Measurements from ENCODE around the gene GPATCH1. TPM values are rescaled to one million over a fixed set of nuclear protein-coding genes. Genes with fewer than 3 reads are reported as not detected.

GPATCH1 gene
- total and polyA plus RNA-seq, 2 of the 8 experiments (the other 6 are each of a cell fraction or from before 2014, with no cell fraction given) = 4.3 to 8.2 TPM

DNA sequence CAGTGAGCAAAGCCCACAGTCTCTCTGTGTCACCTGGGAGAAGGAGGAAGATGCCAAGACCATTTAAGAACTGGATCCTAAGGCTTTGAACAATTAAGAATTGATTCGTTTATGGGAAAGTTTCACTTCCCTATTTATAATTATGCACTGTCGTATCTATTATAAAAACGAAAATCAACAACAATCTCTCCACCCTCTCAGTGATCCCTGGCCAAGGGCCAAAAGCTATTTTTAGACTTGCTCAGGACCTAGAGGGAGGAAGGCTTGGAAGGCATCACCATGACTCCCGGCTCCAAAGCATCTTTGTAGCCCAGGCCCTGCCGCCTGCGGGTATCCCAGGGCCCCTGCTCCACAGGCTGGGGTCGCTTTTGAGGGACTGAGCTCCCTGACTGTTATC is 17.6 kb upstream of the GPATCH1 start (continued):
- TF ChIP-seq, protein P1, sequence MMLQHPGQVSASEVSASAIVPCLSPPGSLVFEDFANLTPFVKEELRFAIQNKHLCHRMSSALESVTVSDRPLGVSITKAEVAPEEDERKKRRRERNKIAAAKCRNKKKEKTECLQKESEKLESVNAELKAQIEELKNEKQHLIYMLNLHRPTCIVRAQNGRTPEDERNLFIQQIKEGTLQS (IDR thresholded peaks at IDR 0.05; ENCODE audit: insufficient read depth, low read depth, low read length) = no peak
- TF ChIP-seq RNF2 (IDR thresholded peaks at IDR 0.05; ENCODE audit: borderline replicate concordance, low read depth, low read length, missing control alignments, poor library complexity, severe bottlenecking) (no peak), RXRA (IDR thresholded peaks at IDR 0.05; ENCODE audit: insufficient read depth, low read depth, low read length) (no peak), TEAD4 (IDR thresholded peaks at IDR 0.05; ENCODE audit: low read depth, low read length) (no peak)
